Activated naive CD8-positive, alpha-beta T cell treated with anti-CD3 and anti-CD28 coated beads, Interleukin-2, amount 10 ng/mL, durations not matched to agents 7 days and 5 days (primary cell): ENCODE data around the gene DHX58. TPM values are rescaled to one million over a fixed set of nuclear protein-coding genes. Genes with fewer than 3 reads are reported as not detected.
"Not testable (repeated sequence)": the region's sequence is repeated elsewhere in the genome, so short reads cannot be mapped to it uniquely, and the experiment has no call there.

Experiments
- ATAC-seq: fragments of 150-1000 bp; cut with Tn5 transposase; one replicate; pipeline ENCODE4 v1.10.0; 2021; ENCODE audit warnings: low read depth, moderate library complexity
- POLR2A ChIA-PET: fragments of 350-600 bp; sonication (Branson Sonifier 250); formaldehyde crosslinking; loops from one replicate; lab custom pipeline; 2021; ENCODE audit warnings: antibody characterized with exemption; lab: Charles Lee
- DNase-seq: peaks from one replicate; pipeline ENCODE4 v3.0.0; 2021
- H3K27ac Mint-ChIP-seq: one replicate; pipeline ENCODE4 v1.8.0; 2022; ENCODE audit warnings: mild to moderate bottlenecking, mixed read lengths
- H3K27me3 Mint-ChIP-seq: one replicate; pipeline ENCODE4 v1.8.0; 2022; ENCODE audit warnings: mild to moderate bottlenecking, moderate library complexity, mixed read lengths
- H3K36me3 Mint-ChIP-seq: one replicate; pipeline ENCODE4 v1.8.0; 2021; ENCODE audit warnings: mild to moderate bottlenecking, mixed read lengths
- H3K4me1 Mint-ChIP-seq: one replicate; pipeline ENCODE4 v1.8.0; 2021; ENCODE audit warnings: mixed read lengths
- H3K4me3 Mint-ChIP-seq: one replicate; pipeline ENCODE4 v1.8.0; 2022; ENCODE audit warnings: mild to moderate bottlenecking, moderate library complexity, mixed read lengths
- H3K9me3 Mint-ChIP-seq: one replicate; pipeline ENCODE4 v1.8.0; 2021; ENCODE audit warnings: mixed read lengths
- total RNA-seq, 2 experiments: library from RNA; stranded (reverse); gene quantifications; one replicate each; pipeline ENCODE4 v1.2.3, GENCODE V29; 2021

Gene DHX58
- 10 to 100 TPM; 68.7 to 77.6 TPM for total RNA-seq

DNA sequence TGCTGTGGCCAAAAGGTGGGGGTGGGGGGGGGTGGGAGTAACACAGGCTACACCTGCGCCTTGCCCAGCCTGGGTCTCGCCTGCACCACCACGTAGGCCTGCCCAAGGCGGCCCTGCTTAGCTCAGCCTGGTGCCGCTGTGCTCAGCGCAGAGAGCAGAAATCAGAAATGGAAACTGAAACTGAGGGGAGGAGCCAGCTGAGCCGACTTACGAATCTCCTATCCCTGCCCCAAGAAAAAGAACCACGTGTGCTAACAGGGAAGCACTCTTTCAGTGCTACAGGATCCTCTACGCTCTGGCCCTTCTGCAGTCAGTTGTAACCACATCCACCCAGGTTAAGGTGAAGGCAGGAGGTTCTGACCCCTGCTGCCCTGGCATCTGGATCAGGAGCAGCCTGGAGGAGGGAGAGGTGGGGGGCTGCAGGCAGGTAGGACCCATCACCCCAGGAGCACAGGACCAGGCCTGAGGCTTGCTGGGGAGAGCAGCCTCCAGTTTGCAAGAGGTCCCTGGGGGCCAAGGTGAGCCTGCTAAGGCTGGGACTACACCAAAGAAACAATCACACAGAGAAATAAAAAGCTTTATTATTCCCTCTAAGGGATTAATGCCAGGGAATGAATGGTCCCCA lies at the start of gene DHX58:
DHX58 (minus strand) TSS at position 163 of the 625 bp plus-strand sequence. CDS start 822 bp downstream, outside the sequence.
- DNase-seq (peak; percentile 75), ATAC-seq (peak; percentile 81)
- Mint-ChIP-seq H3K9me3 (no peaks in the 10 kb centered on the region), H3K36me3 (peaks cover 23% of the 10 kb centered on the region), H3K27ac (peak within 1 kb of the TSS; percentile 97), H3K4me3 (peak within 1 kb of the TSS; percentile 88), H3K27me3 (no peaks in the 10 kb centered on the region), H3K4me1 (peaks cover 37% of the 10 kb centered on the region)
- POLR2A ChIA-PET: interaction anchor here (0.7 to 4.5 kb wide), 29 partner anchors 9 to 423 kb away, joined by 3 to 108 read pairs (median 6); partner anchors contain the start of genes CNP, DNAJC7, GHDC and HSPB9

DNA sequence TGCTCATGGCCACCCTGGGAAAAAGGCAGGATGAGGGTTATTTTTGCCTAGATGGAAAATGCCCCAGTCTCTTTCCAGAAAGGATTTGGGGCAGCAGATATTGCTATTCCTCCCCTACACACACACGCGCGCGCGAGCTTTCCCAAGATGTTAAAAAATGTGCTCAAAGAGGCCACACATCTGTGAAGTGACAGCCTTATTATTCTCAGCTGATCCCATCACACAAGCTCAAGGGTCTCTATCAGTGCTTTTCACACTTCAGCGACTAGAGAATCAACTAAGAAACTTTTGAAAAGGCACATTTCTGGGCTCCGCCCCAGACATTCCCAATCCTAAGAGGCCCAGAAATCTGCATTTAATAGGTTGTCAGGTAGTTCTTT lies 48.0 kb upstream of the DHX58 start:
- Mint-ChIP-seq H3K9me3 (no peaks in the 10 kb centered on the region), H3K27me3 (no peaks in the 10 kb centered on the region), H3K4me1 (peaks cover 10% of the 10 kb centered on the region), H3K4me3 (no peak overlapping the region), H3K27ac (no peak overlapping the region), H3K36me3 (no peaks in the 10 kb centered on the region)
- DNase-seq (no peak), ATAC-seq (no peak)
- POLR2A ChIA-PET: interaction anchor here (0.6 to 0.7 kb wide), 2 partner anchors 22 to 360 kb away, joined by 3 to 6 read pairs; no protein-coding TSS in a partner anchor

DNA sequence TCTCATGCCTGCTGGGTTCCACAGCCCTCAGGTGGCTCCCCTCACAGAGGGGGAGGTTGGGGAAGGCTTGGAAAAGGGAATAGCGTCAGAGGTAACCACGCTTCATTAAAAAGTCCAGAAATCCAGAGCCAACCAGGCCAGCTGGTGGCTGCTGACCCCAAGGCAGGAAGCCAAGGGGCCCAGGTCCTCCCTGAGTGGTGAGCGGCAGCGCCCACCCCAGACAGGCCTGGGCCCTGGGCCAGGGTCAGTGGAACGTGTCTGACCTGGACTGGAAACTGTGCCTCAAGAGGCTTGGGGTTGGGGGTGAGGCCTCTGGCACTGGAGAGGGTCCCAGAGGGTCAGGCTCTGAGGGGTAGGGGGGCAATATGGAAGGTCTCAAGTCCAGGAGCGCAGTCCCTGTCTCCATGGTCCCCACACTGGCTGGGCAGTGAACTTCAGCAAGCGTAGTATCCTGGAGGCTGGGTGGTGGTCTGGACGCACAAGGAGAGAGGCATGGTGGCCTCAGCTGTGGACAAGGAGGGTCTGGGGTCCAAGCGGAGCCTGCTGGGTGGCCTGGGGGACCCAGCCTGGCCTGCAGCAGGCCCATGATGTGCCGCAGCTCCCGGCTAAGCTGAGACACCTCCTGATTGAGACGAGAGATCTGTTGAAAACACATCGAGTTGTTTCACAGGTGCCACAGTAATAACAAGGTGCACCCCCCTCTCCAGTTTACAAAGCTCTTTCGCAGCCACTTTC lies 47.4 kb upstream of the DHX58 start:
- ATAC-seq (no peak), DNase-seq (no peak)
- POLR2A ChIA-PET: interaction anchor here (0.6 to 0.7 kb wide), 2 partner anchors 21 to 360 kb away, joined by 3 to 6 read pairs; no protein-coding TSS in a partner anchor
- Mint-ChIP-seq H3K4me1 (peaks cover 10% of the 10 kb centered on the region), H3K4me3 (no peak overlapping the region), H3K27ac (no peak overlapping the region), H3K27me3 (no peaks in the 10 kb centered on the region), H3K9me3 (no peaks in the 10 kb centered on the region), H3K36me3 (no peaks in the 10 kb centered on the region)

DNA sequence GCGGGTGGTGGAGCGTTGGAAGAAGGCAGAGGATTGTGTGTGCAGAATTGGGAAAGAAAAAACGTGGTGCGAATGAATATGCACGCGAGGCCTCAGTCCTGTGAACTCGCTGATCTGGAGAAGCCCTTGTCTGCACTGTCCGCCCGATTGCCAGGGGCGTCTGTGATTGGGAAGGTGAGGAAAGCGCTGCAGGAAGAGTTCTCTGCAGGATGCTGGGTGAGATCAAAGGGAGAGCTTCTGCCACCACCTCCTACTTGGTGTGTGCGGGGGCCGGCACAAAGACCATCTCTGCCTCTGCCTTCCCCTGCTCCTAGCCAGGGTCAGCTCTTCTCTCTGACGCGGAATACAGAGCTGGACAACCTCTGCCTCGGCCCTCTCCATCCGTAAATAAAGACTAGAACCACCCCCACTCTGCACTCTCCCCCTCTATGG lies 43.1 kb upstream of the DHX58 start:
- Mint-ChIP-seq H3K27me3 (no peaks in the 10 kb centered on the region), H3K4me3 (peak overlapping the region; percentile 96), H3K36me3 (peaks cover 6% of the 10 kb centered on the region), H3K27ac (peak overlapping the region; percentile 91), H3K4me1 (peaks cover 24% of the 10 kb centered on the region), H3K9me3 (no peaks in the 10 kb centered on the region)
- DNase-seq (no peak), ATAC-seq (no peak)
- POLR2A ChIA-PET: interaction anchor here (0.6 to 1.5 kb wide), 2 partner anchors 165 to 190 kb away, joined by 3 to 7 read pairs; partner anchors contain the start of gene CNP

DNA sequence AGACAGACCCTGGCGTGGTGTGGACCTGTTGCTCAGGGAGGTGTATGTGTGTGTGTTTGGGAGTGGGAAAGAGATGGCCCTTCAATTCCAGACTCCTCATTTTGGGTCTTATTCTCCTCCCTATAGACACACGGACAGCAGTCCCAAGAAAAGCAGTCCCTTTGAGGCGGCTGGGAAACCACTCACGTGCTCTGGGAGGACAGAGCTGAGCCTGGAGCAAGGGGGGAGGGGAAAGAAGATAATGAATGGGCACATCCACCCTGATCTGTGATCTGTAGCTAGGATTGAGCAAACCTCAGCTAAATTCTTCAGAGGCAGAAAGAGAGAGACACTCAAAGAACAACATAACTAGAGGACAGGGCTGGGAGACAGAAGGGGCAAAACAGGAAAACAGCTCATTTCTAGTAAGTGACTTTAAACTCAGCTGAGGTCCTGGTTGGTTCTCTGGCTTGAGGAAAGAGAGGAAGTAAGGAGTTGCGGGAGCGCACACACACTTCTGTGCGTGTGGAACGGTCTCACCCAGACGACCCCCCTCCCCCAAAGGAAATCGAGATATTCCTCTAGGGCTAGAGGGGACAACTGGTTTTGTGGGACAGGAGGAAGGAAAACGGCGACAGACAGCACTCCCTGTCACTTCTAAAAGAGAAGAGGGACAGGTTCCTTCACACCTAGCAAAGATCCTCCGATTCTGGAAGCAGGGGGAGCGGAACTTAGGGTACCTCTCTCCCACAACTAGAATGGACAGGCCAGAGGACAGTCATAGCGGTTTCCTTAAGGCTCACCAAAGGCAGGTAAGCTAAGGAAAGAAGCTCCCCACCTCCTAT lies 41.6 kb upstream of the DHX58 start:
- peaks cover 24% of the 10 kb centered on the region for H3K4me1 Mint-ChIP-seq
- peak overlapping the region; percentile 96 for H3K4me3 Mint-ChIP-seq
- H3K9me3 Mint-ChIP-seq: no peaks in the 10 kb centered on the region
- no peak for ATAC-seq
- no peaks in the 10 kb centered on the region for H3K27me3 Mint-ChIP-seq
- DNase-seq: no peak
- H3K36me3 Mint-ChIP-seq: peaks cover 6% of the 10 kb centered on the region
- POLR2A ChIA-PET: interaction anchor here (0.7 to 1.8 kb wide), 8 partner anchors 14 to 466 kb away, joined by 3 to 7 read pairs (median 4); partner anchors contain the start of genes DHX58, DNAJC7, EIF1 and KCNH4
- peak overlapping the region; percentile 86 for H3K27ac Mint-ChIP-seq

DNA sequence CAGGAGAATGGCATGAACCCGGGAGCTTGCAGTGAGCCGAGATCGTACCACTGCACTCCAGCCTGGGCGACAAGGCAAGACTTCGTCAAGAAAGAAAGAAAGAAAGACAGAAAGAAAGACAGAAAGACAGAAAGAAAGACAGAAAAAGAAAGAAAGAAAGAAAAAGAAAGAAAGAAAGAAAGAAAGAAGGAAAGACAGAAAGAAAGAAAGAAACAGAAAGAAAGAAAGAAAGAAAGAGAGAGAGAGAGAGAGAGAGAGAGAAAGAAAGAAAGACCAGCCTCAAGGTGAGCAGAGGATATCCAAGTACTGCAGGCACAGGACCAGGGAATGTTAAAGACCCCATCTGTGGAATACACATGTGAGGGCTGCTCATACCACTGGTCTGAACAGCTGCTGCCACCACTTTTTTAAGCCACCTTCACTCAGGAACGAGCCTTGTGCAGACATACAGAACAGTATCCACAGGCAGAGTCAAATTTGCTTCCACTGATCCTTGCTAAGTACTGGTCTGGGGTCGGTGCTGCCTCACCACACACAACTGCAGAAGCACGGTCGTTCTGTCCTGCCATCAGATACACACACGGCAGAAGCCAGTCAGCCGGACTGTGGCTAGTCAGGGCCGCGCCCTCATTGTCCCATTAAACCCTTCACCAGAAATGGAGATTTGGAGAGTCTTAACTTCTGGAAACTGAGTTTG lies 34.5 kb upstream of the DHX58 start:
- Mint-ChIP-seq H3K27me3 (no peaks in the 10 kb centered on the region), H3K4me1 (peaks cover 13% of the 10 kb centered on the region), H3K36me3 (peaks cover 8% of the 10 kb centered on the region), H3K4me3 (no peak overlapping the region), H3K9me3 (no peaks in the 10 kb centered on the region), H3K27ac (no peak overlapping the region)
- DNase-seq (no peak), ATAC-seq (no peak)
- POLR2A ChIA-PET: no interaction called here

DNA sequence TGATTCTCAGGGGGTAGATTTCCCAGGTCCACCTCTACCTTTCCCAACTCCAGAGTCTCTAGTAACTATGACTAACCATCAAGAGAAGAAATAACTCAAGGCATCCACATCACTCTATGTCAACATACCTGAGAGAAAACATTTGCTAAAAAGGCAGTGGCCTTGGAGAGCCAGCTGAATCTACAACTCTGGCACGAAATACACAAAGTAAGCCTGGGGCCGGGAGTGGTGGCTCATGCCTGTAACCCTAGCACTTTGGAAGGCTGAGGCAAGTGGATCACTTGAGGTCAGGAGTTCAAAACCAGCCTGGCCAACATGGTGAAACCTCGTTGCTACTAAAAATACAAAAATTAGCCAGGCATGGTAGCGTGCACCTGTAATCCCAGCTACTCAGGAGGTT lies 30.6 kb upstream of the DHX58 start:
- H3K27me3 Mint-ChIP-seq, DNase-seq, POLR2A ChIA-PET, H3K4me3 Mint-ChIP-seq, H3K27ac Mint-ChIP-seq, ATAC-seq, H3K9me3 Mint-ChIP-seq, H3K4me1 Mint-ChIP-seq: not testable (repeated sequence)
- H3K36me3 Mint-ChIP-seq: peaks cover 14% of the 10 kb centered on the region

DNA sequence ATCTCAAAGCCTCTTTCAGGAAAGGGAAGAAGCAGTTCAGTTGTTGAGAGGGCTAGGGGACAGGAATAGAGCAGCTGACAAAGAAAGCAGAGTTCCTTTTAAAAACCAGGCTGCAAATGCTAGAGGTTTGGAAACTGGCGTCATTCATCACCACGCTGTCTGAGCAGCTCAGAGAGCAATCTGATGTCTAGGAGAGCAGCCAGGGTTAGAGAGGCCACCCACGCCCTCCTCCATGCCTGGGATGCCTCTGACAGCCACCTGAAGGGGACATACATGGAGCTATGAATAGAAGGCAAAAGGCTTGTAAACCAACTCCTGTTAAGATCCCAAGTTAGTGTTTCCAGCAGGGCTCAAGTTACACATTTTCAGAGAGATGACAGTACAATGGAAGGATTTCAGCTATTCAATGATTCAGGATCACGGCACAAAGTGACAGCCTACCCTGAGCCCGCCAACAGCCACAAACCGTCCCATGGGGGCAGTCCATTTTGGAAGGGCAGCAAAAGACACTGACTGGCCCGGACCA lies 29.9 kb upstream of the DHX58 start:
- POLR2A ChIA-PET: interaction anchor here (0.6 kb wide), 1 partner anchor 152 kb away, joined by 3 read pairs; no protein-coding TSS in a partner anchor
- Mint-ChIP-seq H3K27ac (no peak overlapping the region), H3K36me3 (peaks cover 12% of the 10 kb centered on the region), H3K4me3 (no peak overlapping the region), H3K9me3 (no peaks in the 10 kb centered on the region), H3K4me1 (peaks cover 5% of the 10 kb centered on the region), H3K27me3 (no peaks in the 10 kb centered on the region)
- DNase-seq (no peak), ATAC-seq (no peak)

DNA sequence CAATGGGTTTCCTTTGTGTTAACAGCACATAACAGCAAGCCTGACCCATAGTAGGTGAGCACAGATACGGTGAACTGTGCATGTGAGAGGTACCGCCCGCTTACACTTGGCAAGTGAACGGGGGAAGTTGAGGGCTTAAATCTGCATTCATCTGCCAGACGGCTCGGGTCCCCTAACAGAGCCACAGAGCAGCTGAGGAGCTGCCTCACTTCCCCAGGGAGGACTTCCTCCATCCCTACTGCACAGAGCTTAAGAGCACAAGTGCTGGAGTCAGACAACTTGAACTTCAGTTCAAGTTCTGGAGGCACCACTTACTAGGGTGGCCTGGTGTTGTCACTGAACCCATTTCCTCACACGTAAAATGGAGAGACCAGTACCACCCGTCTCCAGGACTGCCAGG lies 28.9 kb upstream of the DHX58 start:
- Mint-ChIP-seq H3K4me1 (peaks cover 6% of the 10 kb centered on the region), H3K9me3 (no peaks in the 10 kb centered on the region), H3K4me3 (no peak overlapping the region), H3K27me3 (no peaks in the 10 kb centered on the region), H3K27ac (no peak overlapping the region), H3K36me3 (peaks cover 15% of the 10 kb centered on the region)
- ATAC-seq: no peak
- POLR2A ChIA-PET: no interaction called here
- no peak for DNase-seq

DNA sequence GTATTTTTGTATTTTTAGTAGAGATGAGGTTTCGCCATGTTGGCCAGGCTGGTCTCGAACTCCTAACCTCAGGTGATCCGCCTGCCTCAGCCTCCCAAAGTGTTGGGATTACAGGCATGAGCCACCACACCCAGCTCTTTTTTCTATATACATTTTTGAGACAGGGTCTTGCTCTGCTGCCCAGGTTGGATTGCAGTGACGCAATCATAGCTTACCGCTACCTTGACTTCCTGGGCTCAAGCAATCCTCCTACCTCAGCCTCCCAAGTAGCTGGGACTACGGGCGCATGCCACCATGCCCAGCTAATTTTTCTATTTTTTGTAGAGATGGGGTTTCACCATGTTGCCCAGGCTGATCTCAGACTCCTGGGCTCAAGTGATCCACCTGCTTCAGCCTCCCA lies 28.2 kb upstream of the DHX58 start:
- H3K27me3 Mint-ChIP-seq, H3K27ac Mint-ChIP-seq, H3K4me3 Mint-ChIP-seq, DNase-seq, H3K9me3 Mint-ChIP-seq, ATAC-seq: not testable (repeated sequence)
- Mint-ChIP-seq H3K4me1 (peaks cover 13% of the 10 kb centered on the region), H3K36me3 (peaks cover 18% of the 10 kb centered on the region)
- POLR2A ChIA-PET: interaction anchor here (1.1 kb wide), 1 partner anchor 13 kb away, joined by 3 read pairs; no protein-coding TSS in a partner anchor

DNA sequence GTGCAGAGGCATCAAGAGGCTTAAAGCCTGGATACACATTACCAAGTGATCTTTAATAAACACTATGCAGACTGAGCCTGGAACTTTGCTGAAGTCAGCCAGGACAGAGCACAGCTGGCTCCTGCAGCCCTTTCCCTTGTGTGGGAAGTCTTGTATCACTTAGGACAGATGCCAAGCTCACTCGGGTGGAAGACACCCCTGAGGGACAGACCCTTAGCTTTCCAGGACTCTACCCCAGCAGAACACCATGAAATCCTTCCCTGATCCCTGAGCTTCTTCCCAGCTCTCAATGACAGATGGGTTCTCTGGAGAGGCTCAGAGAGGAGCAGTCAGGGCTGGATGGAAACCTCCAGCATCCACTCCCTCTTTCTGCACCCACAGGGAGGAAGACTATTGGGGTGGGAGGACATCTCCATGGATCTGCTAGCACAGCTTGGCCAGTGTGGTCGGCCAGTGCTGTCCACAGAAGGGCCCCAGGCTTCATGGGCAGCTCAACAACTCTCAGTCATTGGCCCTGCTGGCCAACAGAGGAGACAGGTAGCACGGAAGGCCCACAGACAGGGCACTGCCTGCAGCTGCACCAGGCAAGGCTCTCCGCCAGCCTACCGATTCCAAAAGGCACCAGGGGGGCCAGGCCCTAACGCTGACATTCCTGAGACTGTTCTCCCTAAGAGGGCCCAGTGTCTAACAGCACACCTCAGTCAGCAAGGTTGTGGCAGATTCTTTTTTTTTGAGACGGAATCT lies 26.4 kb upstream of the DHX58 start:
- Mint-ChIP-seq H3K36me3 (peaks cover 23% of the 10 kb centered on the region), H3K4me1 (peaks cover 18% of the 10 kb centered on the region), H3K27me3 (no peaks in the 10 kb centered on the region), H3K27ac (no peak overlapping the region), H3K4me3 (no peak overlapping the region), H3K9me3 (no peaks in the 10 kb centered on the region)
- POLR2A ChIA-PET: interaction anchor here (0.5 kb wide), 1 partner anchor 21 kb away, joined by 6 read pairs; no protein-coding TSS in a partner anchor
- no peak for ATAC-seq
- DNase-seq: no peak

DNA sequence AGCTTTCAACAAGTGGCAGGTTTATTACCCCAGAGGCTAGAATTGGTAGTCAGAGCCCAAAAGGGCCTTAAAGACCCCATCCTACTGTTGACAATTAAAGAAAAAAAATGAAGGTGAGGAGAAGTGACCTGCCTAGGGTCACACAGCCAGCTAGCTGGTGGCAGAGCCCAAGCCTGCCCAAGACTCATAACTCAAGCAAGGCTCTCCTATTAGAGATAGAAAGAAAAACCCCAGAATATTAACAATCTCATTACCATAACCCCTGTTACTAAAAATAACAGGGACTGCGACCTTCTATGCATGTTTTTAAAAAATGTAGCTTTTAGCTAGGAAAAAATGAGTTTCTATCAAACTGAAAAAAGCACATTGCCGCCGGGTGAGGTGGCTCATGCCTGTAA lies 24.1 kb upstream of the DHX58 start:
- Mint-ChIP-seq H3K9me3 (no peaks in the 10 kb centered on the region), H3K4me3 (no peak overlapping the region), H3K27me3 (no peaks in the 10 kb centered on the region), H3K4me1 (peaks cover 35% of the 10 kb centered on the region), H3K27ac (no peak overlapping the region), H3K36me3 (peaks cover 23% of the 10 kb centered on the region)
- DNase-seq: no peak
- POLR2A ChIA-PET: interaction anchor here (0.8 to 1.2 kb wide), 2 partner anchors 17 to 44 kb away, joined by 3 read pairs; partner anchors contain the start of gene KCNH4
- no peak for ATAC-seq
